COLO829 (cell line): ENCODE results near the gene HES7.
"Not testable (repeated sequence)": the region's sequence is repeated elsewhere in the genome, so short reads cannot be mapped to it uniquely, and the experiment has no call there.

Source experiments
- DNase-seq: peaks from one replicate; pipeline ENCODE4 v3.0.0; 2012; ENCODE audit warnings: low spot score

Gene HES7

GRCh38 chr17:8123695-8124349, at the start of gene HES7:
HES7 (minus strand) TSS chr17:8124106; CDS start chr17:8124084, 22 bp downstream.
- no peak for DNase-seq

DNA sequence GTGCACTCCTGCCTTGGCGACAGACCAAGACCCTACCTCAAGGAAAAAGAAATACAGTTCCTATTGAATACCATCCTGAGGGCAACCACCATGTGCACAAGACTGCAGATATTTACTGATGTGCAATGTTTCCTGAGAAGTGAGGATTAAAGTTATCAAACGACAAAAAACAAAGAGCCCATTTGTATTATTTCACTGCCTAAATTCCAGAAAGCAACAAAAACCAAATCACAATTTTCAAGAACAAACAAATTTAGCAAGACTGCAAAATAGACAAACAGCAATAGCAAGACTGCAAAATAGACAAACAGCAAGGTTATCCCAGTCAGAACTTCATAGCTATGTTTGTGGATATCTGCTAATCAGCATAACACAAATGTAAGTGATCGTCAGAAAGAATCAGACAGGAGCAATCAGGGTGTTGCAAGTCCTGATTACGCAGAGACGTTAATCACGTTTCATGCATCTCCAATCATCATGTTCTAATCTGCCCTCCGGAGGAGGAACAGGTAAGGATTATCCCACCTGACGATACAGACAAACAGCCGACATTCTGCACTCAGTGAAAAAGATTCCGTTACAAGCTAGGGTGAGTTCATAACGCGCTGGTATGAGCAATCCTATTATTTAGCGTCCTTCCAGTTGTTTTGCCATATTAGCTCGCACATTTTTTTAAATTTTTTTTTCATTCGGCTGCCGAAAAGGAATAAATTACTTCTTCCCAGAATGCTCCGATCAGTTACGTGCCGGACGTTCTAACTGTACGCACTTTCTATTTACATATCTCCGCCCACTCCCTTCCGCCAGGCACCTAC, 49.4 kb upstream of the HES7 start:
- peak; percentile 94 for DNase-seq

- not testable (repeated sequence) for DNase-seq
Observed at GRCh38 chr17:8170186-8170585, 46.3 kb upstream of the HES7 start.

DNA sequence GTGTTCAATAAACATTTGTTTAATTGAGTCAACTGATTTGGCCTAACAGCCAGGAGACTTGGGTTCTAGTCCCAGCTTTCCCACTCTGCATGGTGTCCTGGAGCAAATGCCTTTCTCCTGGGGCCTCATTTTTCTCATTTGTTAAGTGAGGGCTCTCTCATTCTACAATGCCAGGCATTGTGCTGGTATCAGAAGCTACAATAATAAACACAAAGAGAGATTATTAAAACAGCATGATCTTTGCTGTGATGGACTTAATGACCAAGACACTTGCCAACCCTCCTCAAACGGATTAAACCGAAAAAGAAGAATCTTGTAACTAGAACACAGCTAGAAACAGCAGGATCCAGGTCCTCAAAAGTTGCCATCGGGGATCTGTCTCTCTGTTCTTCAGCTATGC, 43.6 kb upstream of the HES7 start:
- DNase-seq = peak; percentile 48

DNA sequence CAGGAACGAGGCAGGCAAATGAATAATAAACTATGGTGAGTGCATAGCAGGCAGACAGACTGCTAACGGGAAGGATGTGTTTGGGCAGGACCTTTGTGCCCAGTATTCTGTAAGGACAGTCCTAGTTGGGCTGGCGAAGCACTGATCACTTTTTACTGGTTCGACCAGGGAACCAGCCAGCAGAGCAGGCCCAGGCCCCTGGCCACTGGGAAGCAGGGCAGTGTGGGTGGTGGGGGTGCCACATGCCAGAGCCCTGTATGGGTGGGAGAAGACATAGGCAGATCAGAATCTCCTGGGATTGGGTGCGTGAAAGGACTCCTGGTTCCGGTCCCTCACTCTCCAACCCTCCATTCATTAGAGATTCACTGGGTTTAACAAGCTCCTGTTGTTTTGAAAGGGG, 42.8 kb upstream of the HES7 start:
- DNase-seq = no peak

DNA sequence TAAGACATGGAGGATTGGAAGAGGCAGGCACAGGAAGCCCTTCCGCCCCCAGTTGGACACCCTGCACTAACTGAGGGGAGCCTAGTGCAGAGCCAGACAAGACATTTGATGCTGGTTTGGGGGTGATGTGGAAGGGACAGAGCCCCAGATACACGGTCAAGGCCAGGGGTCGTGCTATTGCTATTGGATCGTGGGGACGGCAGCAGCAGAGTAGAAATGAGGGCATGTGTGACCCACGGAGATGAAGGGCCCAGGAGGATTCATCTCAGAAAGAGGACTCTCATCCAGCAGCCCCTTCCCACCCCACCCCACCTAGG, 40.9 kb upstream of the HES7 start:
- no peak for DNase-seq

DNA sequence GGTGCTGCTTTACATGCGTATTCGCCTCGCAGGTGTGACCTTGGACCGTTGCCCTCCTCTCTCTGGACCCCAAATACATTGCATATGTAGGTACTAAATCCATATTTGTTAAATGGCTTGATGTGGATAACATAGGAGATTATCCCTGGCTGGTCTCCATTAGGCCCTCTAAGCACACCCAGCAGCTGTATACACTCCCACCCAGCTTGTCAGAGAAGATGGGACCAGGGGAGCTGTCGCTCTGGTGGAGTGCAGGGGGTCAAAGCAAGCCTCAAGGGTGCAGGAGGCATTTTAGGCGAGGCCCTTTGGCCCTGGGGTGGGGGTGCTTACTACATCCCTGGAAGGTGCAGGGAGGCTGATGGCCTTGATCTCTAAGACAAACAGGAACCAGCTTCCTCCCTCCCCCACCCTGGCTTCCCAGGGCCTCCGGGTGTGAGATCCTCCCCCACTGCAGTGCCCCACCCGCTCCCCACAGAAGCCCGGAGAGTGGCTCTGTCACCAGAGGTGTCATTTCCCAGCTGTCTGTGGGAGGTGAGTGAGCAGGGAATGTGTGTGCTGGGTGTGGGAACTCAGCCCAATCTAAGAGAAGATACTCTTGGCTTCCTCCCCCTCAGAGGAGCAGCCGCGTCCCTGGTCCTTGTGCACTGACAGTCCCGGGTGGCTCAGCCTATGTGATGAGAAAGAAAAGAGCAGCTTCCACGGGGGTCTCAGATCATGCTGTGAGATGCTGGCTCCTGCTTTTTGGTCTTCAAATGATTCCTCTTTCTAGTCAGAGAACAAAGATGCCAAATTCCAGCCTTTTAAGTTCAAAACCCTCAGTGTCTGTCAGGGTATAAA, 40.3 kb upstream of the HES7 start:
- DNase-seq = no peak

- DNase-seq = no peak
Observed at GRCh38 chr17:8162997-8163977, 39.4 kb upstream of the HES7 start.

DNA sequence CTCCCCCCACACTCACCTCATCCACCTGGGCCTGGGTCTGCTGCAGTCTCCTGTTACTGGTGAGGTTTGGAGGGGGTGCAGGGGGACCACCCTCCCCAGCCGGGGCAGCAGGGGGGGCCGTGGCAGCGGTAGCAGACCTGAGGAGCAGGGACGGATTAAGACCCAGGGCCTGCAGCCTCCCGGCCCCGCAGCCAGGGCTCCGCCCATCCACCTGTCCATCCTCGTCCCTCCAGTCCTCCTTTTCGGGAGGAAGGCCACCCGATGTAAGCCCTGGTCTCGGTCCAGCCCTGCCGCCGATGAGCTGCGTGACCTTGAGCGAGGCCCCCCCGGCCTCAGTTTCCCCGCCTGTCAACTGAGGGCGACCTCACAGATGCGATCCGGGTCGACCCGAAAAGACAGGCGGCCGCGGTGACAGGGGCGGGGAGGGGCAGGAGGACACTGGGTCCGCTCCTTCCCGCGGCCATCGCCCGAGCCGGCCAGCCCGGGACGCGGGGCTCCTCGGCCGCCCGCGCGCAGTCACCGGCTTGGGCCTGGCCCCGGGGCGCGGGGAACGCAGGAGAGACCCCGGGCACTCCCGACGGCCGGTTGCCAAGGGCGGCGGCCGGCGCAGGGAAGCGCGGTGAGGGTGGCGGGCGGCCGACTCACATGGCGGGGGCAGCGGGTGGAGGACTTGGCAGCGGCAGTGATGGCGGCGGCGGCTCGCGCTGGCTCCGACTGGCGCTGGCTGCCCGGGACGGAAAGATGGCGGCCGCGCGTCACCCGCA, 38.5 kb upstream of the HES7 start, which contains the start of gene VAMP2:
Gene VAMP2 (minus strand): TSS at position 716 of the 764 bp plus-strand sequence. CDS start 69 bp downstream, at position 647.
- no peak for DNase-seq

- no peak for DNase-seq
Observed at GRCh38 chr17:8161289-8162232, 37.7 kb upstream of the HES7 start.

DNA sequence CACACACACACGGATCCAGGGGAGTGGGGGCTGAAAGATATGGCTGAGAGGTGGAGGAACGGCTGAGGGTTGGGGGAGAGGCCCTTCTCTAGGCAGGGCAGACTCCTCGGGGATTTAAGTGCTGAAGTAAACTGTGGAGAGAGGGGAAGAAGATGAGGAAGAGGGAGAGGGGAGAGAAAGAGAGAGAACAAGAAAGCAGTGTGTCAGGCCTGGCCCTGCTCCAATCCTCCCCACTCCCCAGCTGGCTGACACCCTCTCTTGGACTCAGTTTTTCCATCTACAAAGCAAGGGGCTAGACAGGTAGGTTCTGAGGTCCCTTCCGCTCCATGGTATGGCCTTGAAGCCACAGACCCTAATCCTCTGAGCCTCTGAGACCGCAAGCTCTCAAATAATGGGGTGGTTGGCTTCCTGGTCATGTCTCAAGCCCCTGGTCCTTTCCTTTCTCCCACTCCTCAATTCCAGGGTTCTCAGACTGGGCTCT, 36.9 kb upstream of the HES7 start:
- DNase-seq = no peak

- DNase-seq = no peak
Observed at GRCh38 chr17:8160224-8160577, 36.3 kb upstream of the HES7 start.

- DNase-seq = no peak
Observed at GRCh38 chr17:8159459-8160223, 35.7 kb upstream of the HES7 start.

GRCh38 chr17:8159032-8159400, 35.1 kb upstream of the HES7 start:
- no peak for DNase-seq

DNA sequence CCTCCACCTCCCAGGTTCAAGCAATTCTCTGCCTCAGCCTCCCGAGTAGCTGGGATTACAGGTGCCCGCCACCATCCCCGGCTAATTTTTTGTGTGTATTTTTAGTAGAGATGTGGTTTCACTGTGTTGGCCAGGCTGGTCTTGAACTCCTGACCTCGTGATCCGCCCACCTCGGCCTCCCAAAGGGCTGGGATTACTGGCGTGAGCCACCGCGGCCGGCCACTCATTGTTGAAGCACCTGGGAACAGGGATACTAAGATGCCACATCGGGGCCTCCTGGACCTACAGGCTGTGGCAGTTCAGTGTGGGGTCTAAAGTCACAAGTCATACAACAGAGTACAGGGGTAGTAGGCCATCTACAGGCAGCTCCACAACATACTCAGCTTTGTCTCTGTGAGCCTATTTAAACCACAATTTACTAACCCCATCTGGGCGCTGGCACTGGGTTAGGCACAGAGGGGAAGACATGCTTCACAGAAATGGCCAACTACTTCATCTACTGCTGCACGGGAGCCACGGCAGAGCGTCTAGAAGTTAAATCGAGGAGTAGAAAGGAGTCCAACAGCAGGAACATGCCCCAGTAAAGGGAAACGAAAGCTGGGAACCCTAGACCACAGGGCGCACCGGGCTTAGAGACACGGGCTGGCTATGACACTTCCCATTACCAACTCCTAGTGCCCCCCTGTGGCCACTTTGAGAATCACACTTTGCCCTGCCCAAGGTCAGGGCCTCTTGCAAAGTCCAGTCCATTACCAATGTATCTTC, 34.5 kb upstream of the HES7 start:
- peak; percentile 84 for DNase-seq

DNA sequence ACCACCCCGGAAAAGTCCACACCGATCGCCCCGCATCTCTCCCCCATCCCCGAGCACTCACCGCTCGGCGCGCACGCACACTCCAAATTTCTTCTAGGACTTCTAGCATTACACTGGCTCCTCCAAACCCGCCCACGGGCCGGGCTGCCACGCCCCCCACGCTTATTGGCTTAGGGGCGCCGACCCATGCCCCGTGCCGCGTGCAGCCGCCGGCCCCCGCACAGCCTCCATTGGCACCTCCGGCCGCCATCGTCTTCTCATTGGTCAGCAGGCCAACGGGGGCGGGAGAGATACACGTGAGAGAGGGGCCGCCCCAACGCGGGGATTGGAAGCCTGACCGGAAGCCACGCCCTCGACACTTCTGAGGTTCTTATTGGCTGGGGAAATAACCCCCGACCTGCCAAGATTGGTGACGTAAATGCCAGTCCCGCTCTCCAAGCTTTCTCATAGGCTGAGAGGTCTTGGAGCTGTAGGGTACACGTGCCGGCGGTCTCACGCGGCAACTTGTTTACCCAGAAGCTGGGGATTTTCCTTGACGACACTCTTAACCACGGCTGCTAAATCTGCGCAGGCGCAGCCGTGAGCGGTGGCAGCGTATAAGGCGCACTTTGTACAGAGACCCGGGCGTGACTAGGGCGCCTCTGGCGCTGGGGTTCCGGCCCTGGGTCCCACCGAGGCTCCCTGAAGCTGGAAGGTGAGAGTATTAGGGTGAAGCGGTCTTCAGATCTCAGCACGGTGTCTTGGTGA, 32.5 kb upstream of the HES7 start:
- peak; percentile 100 for DNase-seq

DNA sequence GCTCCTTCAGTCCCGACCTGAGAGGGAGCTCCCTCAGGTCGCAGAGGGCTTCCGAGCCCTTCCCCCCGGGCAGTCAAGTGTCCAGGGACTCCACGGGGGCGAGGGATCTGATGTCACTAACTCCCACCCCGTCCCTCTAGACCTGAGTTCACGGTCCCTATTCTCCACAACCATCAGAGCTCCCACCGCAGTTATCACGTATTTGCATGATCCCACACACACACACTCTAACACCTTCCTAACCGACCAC, 32.0 kb upstream of the HES7 start:
- no peak for DNase-seq
